GM19438 (cell line): Measurements from ENCODE around the gene FOS.
A peak's percentile ranks its signal among the peaks of the same experiment; 100 is the strongest.
"Not testable (repeated sequence)": the region's sequence is repeated elsewhere in the genome, so short reads cannot be mapped to it uniquely, and the experiment has no call there.

ENCODE experiments used
- ATAC-seq: cut with Tn5 transposase; IDR thresholded peaks from one replicate; pipeline ENCODE4 v1.9.1; 2021; ENCODE audit warnings: low read depth; ENCODE audit not compliant: unreplicated experiment

The FOS gene

GRCh38 chr14:75278422-75279152 is at the start of gene FOS:
TSS of gene FOS (plus strand) at chr14:75278828. CDS start at chr14:75278983, 155 bp downstream.
- ATAC-seq = peak; percentile 74

GRCh38 chr14:75229661-75230139 is 48.9 kb upstream of the FOS start:
- ATAC-seq = no peak

DNA sequence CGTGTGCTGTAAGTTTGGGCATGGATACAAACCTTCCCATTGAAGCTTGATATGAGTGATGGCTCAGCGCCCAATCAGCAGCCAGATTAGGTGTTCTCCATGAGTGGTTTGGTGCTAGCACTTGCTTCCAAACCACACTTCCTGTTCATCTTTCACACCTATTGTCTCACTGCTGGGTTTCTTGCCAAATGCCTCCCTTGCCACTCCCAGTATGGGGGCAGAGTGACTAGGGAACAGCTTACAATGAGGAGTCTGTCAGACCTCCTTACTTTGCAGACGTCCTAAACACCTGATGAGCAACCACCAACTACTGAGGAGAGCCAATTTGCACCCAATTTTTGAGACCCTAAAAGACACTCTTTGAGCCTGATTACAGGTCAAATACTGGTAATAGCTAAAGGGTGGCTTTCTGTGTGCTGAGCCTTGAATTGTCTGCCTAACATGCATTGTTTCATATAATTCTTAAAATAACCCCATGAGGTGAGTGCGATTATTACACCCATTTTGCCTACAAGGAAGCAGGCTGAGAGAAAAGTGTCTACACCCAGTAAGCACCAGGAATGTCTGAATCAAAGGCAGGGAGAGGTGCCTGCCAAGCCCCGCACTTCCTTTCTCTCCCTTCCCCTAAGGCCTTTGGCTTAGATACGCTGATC is 48.4 kb upstream of the FOS start:
- peak; percentile 51 for ATAC-seq

DNA sequence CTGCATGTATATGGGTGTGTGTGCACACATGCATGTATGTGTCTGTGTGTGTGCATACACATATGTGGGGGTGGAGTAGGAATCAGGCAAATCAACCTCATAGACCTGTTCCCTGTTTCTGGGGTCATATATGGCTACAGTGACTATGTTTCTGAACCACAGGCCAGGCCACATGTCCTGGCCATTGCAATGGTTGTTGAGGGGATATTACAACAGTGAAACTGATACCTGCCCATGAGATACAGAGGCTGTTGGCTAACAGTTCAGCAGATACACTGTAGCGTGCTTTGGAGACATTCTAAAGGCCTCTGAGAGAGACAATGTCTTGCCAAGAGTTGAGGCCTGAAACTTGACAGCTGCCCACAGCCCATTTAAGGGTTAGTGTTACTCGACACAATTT is 47.3 kb upstream of the FOS start:
- peak; percentile 63 for ATAC-seq

GRCh38 chr14:75232191-75232590 is 46.4 kb upstream of the FOS start:
- no peak for ATAC-seq

DNA sequence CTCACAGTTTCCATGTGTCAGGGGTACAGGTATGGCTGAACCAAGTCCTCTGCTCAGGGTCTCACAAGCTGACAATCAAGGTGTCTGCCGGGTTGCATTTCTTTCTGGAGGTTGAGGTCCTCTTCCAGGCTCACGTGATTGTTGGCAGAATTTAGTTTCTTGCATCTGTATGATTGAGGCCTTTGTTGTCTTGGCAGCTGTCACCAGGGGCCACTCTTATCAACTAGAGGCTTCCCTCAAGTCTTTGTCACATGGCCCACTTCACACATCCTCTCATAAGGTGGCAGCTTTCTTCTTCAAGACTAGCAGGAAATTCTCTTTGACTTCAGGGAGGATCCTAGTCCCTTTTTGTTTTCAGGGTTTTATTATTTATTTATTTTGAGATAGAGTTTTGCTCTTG is 46.0 kb upstream of the FOS start:
- ATAC-seq = no peak

GRCh38 chr14:75234173-75235115 is 44.2 kb upstream of the FOS start:
- no peak for ATAC-seq

DNA sequence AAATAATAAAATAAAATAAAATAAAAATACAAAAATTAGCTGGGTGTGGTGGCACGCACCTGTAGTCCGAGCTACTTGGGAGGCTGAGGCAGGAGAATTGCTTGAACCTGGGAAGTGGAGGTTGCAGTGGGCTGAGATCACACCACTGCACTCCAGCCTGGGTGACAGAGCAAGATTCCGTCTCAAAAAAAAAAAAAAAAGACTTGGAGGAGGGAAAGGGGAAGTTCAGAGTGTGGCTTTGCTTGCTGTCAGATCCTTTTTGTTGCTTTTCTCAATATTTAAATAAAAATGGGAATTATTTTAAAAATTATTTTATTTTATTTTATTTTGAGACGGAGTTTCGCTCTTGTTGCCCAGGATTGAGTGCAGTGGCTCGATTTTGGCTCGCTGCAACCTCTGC is 43.4 kb upstream of the FOS start:
- not testable (repeated sequence) for ATAC-seq

DNA sequence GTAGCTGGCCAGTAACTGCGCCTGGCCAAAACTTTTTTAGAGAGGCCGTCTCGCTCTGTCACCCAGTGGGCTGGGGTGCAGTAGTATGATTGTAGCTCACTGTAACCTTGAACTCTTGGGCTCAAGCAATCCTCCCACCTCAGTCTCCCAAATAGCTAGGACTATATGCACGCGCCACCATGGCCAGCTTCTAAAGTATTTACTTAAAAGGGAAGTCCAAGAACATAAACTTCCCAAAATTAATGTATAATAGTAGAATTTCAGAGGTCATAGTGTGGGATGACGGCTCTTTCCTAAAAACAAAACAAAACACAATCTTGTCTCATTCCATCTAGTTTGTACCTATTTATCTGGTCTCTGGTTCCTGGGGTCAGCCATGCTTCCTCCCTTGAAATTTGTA is 42.2 kb upstream of the FOS start:
- no peak for ATAC-seq

DNA sequence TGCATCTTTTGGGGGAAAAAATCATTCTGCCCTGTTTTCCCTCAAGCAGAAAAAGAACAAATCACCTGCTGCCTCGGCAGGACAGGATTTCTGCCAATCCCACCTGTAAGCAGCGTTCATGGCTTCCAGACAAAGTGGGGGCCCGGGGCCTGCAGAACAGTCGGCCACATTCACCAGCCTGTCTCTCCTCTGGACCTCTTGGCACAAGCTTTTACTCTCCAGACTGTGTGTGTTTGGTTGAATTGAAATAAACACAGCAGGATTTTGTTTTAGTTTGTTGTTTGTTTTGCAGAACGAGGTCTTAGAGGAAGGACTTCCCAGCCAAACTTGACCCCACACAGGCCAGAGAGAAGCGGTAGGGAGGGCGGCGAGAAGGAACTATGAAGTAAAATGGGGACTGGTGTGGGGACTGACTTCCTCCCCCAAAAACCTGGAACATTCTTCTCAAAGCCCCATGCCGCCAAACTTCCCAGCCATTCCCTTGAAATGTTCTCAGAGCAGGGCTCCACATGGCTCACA is 41.7 kb upstream of the FOS start:
- ATAC-seq = no peak

GRCh38 chr14:75238756-75239455 is 39.7 kb upstream of the FOS start:
- ATAC-seq = no peak

DNA sequence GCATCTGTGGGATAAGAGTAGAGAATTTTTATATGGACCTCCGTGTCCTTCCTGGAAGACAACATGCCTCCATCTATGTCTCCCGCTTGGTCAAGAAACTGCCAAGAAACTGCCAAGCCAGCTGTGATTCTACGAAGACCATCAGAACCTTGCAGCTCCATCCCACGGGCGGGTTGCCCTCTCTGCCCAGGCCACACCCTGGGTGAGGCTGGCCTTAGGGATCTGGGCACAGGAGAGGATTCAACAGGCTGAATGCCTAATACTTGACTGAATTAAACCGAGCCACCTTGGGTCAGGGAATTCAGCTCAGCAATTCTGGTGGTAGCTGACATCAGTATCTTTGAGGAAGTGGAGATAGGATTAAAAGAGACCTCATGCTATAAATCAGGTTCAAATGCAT is 37.8 kb upstream of the FOS start:
- ATAC-seq = no peak

GRCh38 chr14:75242546-75243273 is 35.9 kb upstream of the FOS start:
- no peak for ATAC-seq

- no peak for ATAC-seq
Observed at GRCh38 chr14:75244121-75244520, 34.5 kb upstream of the FOS start.

DNA sequence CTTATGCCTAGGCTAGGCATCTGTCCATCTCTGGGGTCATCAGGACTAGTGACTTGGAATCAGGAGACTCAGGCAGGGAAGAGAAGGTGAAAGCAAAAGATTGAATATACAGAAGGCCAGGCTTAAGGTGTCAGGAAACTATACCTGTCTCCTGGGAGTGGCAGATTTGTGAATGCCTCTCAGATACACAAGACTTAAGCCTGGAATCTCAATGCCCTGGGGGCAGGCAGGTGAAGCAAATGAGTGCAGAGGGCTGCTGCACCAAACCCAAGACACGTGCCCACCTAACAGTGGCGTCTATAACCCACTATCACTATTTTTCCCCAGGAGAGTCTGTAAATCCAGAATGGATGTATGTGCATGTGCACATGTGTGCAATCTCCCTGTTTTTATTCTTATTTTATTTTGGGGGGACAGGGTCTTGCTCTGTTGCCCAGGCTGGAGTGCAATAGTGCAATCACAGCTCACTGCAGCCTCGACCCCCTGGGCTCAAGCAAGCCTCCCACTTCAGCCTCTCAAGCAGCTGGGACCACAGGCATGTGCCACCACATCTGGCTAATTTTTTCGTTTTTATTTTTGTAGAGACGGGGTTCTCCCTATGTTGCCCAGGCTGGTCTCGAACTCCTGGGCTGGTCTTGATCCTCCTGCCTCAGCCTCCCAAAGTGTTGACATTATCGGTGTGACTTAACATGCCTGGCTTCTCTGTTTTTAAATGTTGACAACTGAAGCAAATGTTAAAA is 31.9 kb upstream of the FOS start:
- no peak for ATAC-seq

DNA sequence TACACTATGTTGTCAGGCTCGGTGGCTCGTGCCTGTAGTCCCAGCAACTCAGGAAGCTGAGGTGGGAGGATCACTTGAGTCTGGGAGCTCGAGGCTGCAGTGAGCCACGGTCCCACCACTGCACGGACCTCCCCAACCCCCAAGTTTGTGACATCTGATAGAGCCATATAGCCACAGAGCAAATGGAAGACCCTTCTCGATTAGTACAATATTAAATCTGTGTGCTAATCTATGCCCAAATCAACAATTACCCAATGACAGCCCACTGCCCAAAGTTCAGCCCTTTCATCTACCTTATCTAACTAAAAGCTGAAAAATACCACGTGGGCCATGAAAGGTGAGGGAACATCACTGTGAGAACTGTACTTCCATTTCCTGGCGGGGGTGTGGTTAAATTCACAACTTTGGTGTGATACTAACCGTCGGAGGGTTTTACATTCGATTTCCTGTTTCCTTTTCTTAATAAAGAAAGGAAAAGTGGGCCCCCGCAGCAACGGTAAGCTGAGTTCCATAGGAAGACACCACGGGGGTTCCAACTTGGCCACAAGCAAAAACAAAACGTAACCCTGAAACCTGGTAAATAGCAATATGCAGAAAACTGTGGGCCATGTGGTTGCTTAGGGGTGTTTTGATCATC is 31.2 kb upstream of the FOS start:
- ATAC-seq = no peak

DNA sequence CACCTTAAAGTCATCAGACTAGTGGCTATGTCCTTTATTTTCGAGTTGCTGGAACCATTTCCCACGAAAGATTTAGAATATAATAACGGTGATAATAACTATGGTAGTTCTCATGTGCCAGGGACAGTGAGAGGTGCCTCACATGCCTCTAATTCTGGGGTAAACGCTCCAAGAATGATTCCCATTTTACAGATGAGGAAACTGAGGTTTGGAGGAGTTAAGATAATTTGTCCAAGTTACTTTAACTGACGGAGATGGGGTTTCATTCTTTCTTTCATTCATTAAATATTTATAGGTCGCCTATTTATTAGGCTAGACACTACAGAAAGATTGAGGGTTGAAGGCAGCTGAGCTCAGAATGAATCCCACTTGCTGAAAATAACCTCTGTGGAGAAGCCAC is 30.7 kb upstream of the FOS start:
- ATAC-seq = no peak

DNA sequence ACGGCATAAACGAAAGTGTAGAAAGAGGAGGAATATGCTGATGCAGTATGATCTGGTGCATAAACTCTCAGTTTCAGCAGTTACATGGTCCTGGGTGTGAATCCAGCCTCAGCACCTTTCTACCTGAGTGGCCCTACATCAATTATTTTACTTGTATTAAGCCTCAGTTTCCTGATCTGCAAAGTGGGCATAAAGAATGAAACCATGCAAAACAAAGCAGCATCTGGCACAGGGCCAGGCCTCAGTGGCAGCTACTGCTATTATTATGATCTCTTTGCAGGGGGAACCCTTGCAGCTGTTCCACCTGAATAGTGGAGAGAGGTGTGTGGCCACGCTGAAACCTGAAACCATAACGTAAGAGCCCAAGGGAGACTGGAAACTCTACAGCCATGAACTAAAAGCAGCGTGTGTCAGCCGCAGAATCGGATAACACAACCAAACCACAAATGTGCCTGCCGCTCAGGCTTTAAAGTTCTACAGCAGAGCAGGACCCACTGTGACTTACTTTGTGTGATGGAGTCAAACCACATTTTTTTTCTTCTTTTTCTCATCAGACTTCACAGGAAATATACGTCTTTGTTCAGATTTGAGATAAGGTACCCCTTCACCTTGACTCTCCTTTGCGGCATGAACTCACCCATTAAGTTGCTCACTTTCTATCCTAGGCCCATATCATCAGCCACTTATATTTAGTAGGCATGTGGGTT is 29.2 kb upstream of the FOS start:
- ATAC-seq = peak; percentile 81
